Lower lobe of right lung (tissue), 2 donors: Measurements from ENCODE around the gene NFAM1. TPM values are rescaled to one million over a fixed set of nuclear protein-coding genes. Genes with fewer than 3 reads are reported as not detected.

ENCODE experiments used
- ATAC-seq, 2 donors: fragments of 200-7000 bp; cut with Tn5 transposase; one replicate each; pipeline ENCODE4 v1.9.1; 2020 to 2022; ENCODE audit warnings: mild to moderate bottlenecking in 2 of 2, moderate library complexity in 2 of 2
- DNase-seq: peaks from one replicate; pipeline ENCODE4 v3.0.0-alpha.2; 2020
- H3K27ac ChIP-seq: fragments of 200-600 bp; one replicate; pipeline ENCODE4 v1.8.0; 2022
- H3K27me3 ChIP-seq: fragments of 200-600 bp; one replicate; pipeline ENCODE4 v1.8.0; 2022; ENCODE audit warnings: low read depth
- H3K36me3 ChIP-seq: fragments of 200-600 bp; one replicate; pipeline ENCODE4 v1.8.0; 2022; ENCODE audit warnings: mild to moderate bottlenecking
- H3K4me1 ChIP-seq: fragments of 200-600 bp; one replicate; pipeline ENCODE4 v1.8.0; 2022
- H3K4me3 ChIP-seq: fragments of 200-600 bp; one replicate; pipeline ENCODE4 v1.8.0; 2022; ENCODE audit warnings: mild to moderate bottlenecking
- H3K9me3 ChIP-seq: fragments of 200-600 bp; one replicate; pipeline ENCODE4 v1.8.0; 2022
- intact Hi-C: fragments of 100-400 bp; cut with DNase I; formaldehyde crosslinking; loops from one replicate; pipeline ENCODE4 v1.11.0; 2022
- total RNA-seq: library from RNA; stranded (reverse); fragmentation: NEBNext Ultra II Directional; extraction: Animal tissue kit (Norgen Biotek cat#: 25700); gene quantifications from one replicate; pipeline ENCODE4 v1.2.1, GENCODE V29; 2021
- TF ChIP-seq, protein P1 (sequence below): fragments of 200-600 bp; IDR thresholded peaks from one replicate; pipeline ENCODE4 v1.8.0; 2022; ENCODE audit warnings: antibody characterized with exemption, mild to moderate bottlenecking
- donor health status: DM: no; HTN: yes; CAD: no; lungs with severe emphysema.

NFAM1 gene
- total RNA-seq, 1 donor from 2014 or later, result 21.8 TPM

DNA sequence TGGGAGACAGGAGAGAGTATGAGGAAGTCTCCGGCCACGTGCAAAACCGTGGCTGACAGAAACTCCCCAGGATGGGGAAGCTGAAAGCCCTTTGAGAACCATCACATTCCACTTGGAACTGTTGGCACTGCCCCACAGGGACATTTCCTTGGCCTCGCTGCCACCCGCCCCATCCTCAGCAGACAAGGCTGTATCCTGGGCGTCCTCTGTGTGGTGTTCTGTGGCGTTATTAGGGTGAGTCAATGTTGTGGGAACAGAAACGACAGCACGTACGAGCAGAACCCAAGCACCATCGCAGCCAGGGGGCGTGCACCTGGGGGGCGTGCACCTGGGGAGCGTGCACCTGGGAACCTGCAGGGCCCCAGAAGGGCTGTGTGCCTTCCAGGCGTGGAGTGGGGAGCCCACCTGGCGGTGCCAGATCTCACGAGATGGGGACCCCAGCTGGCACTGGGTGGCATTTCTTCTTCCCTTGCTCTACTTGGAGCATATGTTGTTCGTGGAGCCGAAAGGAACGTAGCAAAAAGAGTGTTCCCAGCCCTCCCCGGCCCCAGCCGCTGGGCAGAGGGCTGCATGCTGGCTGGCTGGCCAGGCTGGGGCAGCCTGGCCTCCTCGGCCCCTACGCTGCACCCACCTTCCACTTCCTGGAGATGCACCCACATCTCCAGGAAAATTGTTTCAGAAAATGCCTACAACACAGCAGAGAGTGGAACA is 35.4 kb downstream of the NFAM1 start:
- Histone ChIP-seq H3K9me3 (no peaks in the 10 kb centered on the region), H3K27me3 (no peaks in the 10 kb centered on the region), H3K4me1 (peaks cover 7% of the 10 kb centered on the region), H3K4me3 (no peak overlapping the region), H3K27ac (peak overlapping the region; percentile 26), H3K36me3 (no peaks in the 10 kb centered on the region)
- TF ChIP-seq, protein P1, sequence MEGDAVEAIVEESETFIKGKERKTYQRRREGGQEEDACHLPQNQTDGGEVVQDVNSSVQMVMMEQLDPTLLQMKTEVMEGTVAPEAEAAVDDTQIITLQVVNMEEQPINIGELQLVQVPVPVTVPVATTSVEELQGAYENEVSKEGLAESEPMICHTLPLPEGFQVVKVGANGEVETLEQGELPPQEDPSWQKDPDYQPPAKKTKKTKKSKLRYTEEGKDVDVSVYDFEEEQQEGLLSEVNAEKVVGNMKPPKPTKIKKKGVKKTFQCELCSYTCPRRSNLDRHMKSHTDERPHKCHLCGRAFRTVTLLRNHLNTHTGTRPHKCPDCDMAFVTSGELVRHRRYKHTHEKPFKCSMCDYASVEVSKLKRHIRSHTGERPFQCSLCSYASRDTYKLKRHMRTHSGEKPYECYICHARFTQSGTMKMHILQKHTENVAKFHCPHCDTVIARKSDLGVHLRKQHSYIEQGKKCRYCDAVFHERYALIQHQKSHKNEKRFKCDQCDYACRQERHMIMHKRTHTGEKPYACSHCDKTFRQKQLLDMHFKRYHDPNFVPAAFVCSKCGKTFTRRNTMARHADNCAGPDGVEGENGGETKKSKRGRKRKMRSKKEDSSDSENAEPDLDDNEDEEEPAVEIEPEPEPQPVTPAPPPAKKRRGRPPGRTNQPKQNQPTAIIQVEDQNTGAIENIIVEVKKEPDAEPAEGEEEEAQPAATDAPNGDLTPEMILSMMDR, result no peak
- intact Hi-C loops, result no loop called here
- peak; percentile 45 to 69 for ATAC-seq
- no peak for DNase-seq

DNA sequence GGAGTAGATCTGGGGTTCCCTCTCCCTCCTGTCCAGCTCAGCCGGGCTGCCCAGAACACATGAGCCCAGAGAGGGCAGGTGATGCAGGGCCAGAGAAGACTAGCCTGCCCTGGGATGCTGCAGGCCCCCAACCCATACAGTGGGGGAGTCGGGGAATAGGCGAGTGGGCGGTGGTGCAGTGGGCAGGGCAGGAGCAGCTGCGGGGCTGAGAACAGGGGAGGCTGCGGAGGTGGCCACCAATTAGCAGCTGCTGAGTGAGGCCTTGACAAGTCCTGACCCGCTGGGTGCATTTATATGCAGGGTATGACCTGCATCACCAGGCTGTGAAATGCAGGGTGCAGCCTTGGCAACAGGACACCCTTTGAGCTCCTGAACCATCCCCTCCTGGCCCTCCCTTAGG is 43.1 kb downstream of the NFAM1 start:
- intact Hi-C loops, result no loop called here
- H3K9me3 ChIP-seq, result no peaks in the 10 kb centered on the region
- no peaks in the 10 kb centered on the region for H3K27me3 ChIP-seq
- H3K4me1 ChIP-seq, result no peaks in the 10 kb centered on the region
- no peak overlapping the region for H3K27ac ChIP-seq
- no peak for ATAC-seq
- DNase-seq, result no peak
- no peaks in the 10 kb centered on the region for H3K36me3 ChIP-seq
- H3K4me3 ChIP-seq, result no peak overlapping the region
- TF ChIP-seq, protein P1, result no peak

DNA sequence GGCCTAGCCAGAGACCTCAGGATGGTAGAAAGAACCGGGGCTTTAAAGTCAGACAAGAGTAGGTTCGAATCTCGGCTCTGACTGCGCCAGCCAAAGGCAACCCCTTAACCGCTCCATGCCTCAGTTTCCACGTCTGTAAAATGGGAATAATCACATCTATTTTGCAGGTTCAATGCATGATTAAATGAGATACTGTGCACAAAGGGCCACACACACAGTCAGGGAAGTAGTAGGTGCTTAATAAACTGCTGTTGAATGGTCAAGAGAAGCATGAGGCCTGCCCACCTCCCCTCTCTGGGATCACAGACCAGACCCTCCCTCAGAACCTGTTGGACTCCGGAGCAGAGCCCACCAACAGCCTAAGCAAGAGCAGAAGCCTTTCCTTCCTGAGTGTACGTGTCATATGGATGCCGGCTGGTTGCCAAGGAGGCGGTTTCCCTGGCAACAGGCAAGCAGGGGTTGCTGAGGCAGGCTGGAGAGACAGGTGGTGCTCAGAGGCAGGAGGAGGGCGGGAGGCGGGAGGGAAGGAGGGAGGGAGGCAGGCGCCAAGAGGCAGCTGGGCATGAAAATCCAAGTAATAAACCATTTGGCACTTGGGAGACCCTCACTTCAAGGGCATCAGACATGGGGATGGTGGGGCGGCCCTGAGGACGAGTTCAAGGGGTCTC is 43.9 kb downstream of the NFAM1 start:
- no peak for DNase-seq
- H3K9me3 ChIP-seq, result no peaks in the 10 kb centered on the region
- no peak for ATAC-seq
- no peaks in the 10 kb centered on the region for H3K36me3 ChIP-seq
- no peak overlapping the region for H3K27ac ChIP-seq
- no peaks in the 10 kb centered on the region for H3K27me3 ChIP-seq
- intact Hi-C loops, result no loop called here
- TF ChIP-seq, protein P1, result no peak
- H3K4me3 ChIP-seq, result no peak overlapping the region
- H3K4me1 ChIP-seq, result no peaks in the 10 kb centered on the region

DNA sequence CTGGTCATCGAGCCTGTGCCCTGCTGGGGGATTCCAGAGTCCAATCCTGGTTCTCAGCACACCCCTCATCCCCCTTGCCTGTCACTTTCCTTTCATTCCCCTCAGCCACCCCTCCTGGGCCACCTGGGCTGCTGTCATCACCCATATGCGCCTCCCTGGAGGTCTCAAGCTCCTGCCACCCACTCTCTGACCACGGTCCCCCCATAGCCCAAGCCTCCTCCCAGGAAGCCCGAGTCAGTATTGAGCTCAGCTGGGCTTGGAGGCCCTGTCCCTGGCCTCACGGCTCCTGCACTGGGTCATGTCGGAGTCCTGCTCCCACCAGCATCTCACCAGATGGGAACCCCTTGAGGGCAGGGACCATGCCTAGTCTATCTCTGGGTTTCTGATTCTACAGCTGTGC is 44.6 kb downstream of the NFAM1 start:
- DNase-seq, result no peak
- Histone ChIP-seq H3K27me3 (no peaks in the 10 kb centered on the region), H3K4me3 (no peak overlapping the region), H3K4me1 (no peaks in the 10 kb centered on the region), H3K9me3 (no peaks in the 10 kb centered on the region), H3K27ac (no peak overlapping the region), H3K36me3 (no peaks in the 10 kb centered on the region)
- TF ChIP-seq, protein P1, result no peak
- intact Hi-C loops, result no loop called here
- ATAC-seq, result no peak

DNA sequence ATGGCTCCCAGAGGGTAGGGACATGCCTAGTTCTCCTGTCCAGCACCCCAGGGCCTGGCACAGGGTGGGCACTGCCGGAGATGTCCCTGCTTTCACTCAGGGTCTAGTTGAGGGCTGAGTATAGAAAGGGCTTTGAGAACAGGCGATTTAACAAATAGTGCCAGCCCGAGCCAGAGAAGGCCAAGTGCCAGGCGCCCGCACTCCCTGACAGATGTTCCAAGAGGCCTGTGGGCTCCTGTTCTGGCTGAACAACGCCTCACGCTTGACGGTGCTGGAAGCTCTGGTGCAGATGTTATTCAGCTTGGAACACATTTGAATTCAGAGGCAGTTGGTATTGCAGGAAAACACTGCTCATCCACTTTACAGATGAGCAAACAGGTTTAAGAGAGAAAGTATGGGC is 46.5 kb downstream of the NFAM1 start:
- ATAC-seq (no peak), DNase-seq (no peak)
- no peaks in the 10 kb centered on the region for H3K4me1 ChIP-seq
- intact Hi-C loops, result no loop called here
- TF ChIP-seq, protein P1, result no peak
- H3K9me3 ChIP-seq, result no peaks in the 10 kb centered on the region
- H3K27me3 ChIP-seq, result no peaks in the 10 kb centered on the region
- H3K36me3 ChIP-seq, result no peaks in the 10 kb centered on the region
- H3K27ac ChIP-seq, result no peak overlapping the region
- H3K4me3 ChIP-seq, result no peak overlapping the region
